Measurements from ENCODE around the gene VPS29.

- TF ChIP-seq, protein P1, sequence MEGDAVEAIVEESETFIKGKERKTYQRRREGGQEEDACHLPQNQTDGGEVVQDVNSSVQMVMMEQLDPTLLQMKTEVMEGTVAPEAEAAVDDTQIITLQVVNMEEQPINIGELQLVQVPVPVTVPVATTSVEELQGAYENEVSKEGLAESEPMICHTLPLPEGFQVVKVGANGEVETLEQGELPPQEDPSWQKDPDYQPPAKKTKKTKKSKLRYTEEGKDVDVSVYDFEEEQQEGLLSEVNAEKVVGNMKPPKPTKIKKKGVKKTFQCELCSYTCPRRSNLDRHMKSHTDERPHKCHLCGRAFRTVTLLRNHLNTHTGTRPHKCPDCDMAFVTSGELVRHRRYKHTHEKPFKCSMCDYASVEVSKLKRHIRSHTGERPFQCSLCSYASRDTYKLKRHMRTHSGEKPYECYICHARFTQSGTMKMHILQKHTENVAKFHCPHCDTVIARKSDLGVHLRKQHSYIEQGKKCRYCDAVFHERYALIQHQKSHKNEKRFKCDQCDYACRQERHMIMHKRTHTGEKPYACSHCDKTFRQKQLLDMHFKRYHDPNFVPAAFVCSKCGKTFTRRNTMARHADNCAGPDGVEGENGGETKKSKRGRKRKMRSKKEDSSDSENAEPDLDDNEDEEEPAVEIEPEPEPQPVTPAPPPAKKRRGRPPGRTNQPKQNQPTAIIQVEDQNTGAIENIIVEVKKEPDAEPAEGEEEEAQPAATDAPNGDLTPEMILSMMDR (conservative IDR thresholded peaks at IDR 0.05; ENCODE audit: low read depth in 2 of 2): no peak
- no peak for TF ChIP-seq EZH2 (IDR thresholded peaks at IDR 0.05; ENCODE audit: low read depth, unreplicated experiment)
- TF ChIP-seq ZNF331 (CRISPR knock-in tag; IDR thresholded peaks at IDR 0.05; ENCODE audit: low read depth): no peak
- no peak for TF ChIP-seq ZNF114 (CRISPR knock-in tag; IDR thresholded peaks at IDR 0.05)
These were observed 11.9 kb upstream of the VPS29 start for GRCh38 chr12:110513842-110514241.
